Cardiac septum (tissue), 1 donor: ENCODE results near the gene PLB1. TPM values are rescaled to one million over a fixed set of nuclear protein-coding genes. Genes with fewer than 3 reads are reported as not detected.

ENCODE experiments used
- DNase-seq: peaks from one replicate; pipeline ENCODE4 v3.0.0-alpha.2; 2020; ENCODE audit warnings: low spot score
- intact Hi-C: fragments of 100-400 bp; cut with DNase I; formaldehyde crosslinking; loops from one replicate; pipeline ENCODE4 v1.14.0; 2022
- total RNA-seq: library from RNA; stranded (reverse); fragmentation: NEBNext Ultra II Directional; extraction: Animal tissue kit (Norgen Biotek cat#: 25700); gene quantifications from one replicate; pipeline ENCODE4 v1.2.1, GENCODE V29; 2021
- donor health status: DM: no; HTN: no; CAD: no.

PLB1 gene
- total RNA-seq, 1 donor from 2014 or later = 2.0 TPM

DNA sequence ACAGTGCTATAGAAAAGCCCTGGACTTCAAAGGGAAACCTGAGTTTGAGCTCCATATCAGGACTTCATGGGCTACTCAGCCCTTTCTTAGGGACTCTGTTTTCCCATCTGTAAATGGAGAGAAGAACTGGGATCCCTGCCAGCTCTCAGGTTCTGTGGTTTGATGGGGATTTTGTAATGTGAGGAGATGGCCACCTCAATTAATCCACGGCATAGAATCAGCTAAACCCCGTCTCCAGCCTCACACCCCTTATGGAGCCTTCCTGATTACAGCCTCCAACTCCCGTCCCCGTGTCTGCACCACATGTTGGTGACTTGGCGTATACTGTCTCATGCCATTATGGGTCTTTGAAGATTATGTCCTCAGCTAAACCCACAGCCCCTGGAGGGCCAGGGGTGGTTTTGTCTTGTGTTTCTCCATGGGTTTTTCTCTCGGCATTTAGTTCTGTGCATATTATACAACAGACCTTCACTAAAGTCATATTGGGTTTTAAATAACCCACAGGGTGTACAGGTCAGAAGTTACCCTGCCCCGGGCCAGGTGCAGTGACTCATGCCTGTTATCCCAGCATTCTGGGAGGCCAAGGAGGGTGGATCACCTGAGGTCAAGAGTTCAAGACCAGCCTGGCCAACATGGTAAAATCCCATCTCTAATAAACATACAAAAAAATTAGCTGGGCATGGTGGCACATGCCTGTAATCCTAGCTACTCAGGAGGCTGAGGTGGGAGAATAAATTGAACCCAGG, 192.0 kb downstream of the PLB1 start:
- intact Hi-C loops = no loop called here
- DNase-seq = no peak

DNA sequence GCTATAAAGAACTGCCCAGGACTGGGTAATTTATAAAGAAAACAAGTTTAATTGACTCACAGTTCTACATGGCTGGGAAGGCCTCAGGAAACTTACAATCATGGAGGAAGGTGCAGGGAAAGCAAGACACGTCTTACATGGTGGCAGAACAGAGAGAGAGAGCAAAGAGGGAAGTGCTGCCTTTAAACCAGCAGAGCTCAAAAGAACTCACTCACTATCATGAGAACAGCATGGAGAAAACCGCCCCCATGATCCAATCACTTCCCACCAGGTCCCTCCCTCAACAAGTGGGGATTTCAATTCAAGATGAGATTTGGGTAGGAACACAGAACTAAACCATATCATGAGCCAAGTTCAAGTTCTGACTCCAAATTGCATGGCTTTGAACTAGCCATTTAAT, 193.0 kb downstream of the PLB1 start:
- intact Hi-C loops = no loop called here
- DNase-seq = no peak

DNA sequence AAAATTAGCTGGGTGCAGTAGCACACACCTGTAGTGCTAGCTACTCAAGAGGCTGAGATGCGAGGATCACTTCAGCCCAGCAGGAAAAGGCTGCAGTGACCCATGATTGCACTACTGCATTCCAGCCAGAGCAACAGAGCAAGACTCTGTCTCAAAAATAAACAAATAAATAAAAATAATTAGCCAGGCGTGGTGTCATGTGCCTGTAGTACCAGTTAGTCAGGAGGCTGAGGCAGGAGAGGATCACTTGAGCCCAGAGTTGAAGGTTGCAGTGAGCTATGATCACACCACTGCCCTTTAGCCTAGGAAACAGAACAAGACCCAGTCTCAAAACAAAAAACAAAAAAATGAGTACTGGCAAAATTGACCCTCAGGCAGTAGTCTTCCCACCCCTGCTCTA, 193.9 kb downstream of the PLB1 start:
- intact Hi-C loops = no loop called here

DNA sequence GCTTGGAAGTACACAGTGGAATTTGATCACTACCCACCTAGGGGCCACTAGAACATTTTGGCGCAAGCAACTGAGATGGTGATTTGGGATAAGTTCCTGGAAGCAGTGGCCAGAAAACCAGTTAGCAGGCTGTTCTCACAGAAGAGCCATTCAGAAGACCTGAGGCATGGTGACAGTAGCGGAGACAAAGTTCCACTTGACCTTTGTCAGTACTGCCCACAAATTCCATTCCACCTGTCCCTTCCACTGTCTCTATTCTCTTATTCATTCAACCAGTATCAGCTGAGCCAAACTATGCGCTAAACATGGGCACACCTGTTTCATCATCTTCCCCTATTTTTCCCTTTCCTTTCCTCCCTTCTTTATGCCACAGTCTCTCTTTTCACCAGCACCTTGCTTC, 196.6 kb downstream of the PLB1 start:
- intact Hi-C loops = no loop called here
- DNase-seq = no peak

More for the DNA sequence above, 193.9 kb downstream of the PLB1 start:
- no peak for DNase-seq

DNA sequence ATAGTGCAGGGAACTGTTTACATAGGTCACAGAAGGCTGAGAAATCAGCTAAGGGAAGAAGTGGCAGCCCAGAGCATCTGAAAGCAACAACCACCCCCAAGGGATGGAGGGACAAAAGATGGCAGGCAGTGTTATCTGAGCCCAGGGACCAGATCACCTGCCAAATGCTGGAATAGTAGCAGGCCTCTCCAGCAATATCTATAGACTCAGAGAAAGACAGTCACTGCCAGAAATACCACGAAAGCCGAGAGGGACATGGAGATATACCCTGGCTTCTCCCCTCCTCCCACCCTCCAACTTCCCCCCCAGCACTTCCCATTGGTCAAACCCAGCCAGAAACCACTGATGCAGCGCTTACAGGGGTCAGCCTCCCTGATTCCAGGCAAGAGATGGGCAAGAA, 197.4 kb downstream of the PLB1 start:
- intact Hi-C loops = no loop called here
- DNase-seq = no peak

Other genes with a start within 250 kb of the PLB1 start
- 65.4 TPM for gene FOSL2, start 103.2 kb upstream of the PLB1 start, total RNA-seq